HG02885 (cell line): ENCODE data around the gene C1QB.
"Not testable (repeated sequence)": the region's sequence is repeated elsewhere in the genome, so short reads cannot be mapped to it uniquely, and the experiment has no call there.

Source experiments
- ATAC-seq: cut with Tn5 transposase; IDR thresholded peaks from one replicate; pipeline ENCODE4 v1.9.1; 2021; ENCODE audit warnings: mild to moderate bottlenecking; ENCODE audit not compliant: unreplicated experiment, poor library complexity

C1QB gene

DNA sequence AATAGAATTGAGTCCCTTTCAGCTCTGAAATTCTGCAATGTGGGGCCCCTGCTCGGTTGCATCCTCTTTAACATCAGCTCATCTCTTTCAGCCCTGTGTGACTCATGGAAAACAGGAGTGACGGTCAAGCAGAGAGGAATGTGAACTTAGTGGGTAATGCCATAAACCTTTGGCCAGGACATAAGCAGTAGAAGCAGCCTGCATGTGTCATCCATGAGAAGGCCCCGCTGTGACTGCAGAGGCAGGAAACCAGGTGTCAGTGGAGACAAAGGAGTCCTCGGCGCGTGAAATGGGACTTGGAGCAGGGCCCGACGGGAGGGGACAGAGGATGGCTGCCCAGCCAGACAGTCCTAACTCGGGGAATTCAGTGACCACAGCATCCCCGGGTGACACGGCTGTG, 36.5 kb downstream of the C1QB start:
- no peak for ATAC-seq

- ATAC-seq = no peak
These were observed 38.2 kb downstream of the C1QB start for GRCh38 chr1:22691031-22691753.

DNA sequence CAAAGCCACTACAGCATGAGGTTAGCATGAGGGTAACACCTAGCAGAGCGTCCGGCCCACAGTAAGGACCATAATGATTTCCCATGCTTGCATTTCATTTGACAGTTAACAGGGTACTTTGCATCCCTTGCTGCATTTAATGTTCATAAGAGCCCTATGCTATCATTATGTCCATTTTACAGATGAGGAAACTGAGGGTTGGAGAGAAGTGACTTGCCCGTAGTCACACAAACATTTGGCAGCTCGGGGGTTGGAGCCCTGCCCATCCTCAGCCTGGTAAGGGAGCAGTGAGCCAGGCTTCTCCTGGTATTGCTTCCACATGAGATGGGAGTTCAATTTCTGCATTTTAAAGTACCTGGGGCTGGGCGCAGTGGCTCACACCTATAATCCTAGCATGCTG, 41.1 kb downstream of the C1QB start:
- ATAC-seq = no peak

DNA sequence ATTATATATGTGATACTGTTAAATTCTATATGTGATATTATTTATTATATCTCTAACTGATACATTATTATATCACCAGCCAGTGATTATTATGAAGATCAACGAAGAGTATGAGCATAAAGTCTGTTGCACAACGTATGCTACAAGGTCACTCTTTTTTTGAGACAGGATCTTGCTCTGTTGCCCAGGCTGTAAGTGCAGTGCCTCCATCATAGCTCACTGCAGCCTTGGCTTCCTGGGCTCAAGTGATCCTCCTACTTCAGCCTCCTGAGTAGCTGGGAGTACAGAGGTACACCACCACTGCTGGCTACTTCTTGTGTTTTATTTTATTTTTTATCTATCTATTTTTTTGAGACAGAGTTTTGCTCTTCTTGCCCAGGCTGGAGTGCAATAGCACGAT, 43.6 kb downstream of the C1QB start:
- ATAC-seq = no peak

- ATAC-seq = no peak
These were observed 44.9 kb downstream of the C1QB start for GRCh38 chr1:22697980-22698379.

DNA sequence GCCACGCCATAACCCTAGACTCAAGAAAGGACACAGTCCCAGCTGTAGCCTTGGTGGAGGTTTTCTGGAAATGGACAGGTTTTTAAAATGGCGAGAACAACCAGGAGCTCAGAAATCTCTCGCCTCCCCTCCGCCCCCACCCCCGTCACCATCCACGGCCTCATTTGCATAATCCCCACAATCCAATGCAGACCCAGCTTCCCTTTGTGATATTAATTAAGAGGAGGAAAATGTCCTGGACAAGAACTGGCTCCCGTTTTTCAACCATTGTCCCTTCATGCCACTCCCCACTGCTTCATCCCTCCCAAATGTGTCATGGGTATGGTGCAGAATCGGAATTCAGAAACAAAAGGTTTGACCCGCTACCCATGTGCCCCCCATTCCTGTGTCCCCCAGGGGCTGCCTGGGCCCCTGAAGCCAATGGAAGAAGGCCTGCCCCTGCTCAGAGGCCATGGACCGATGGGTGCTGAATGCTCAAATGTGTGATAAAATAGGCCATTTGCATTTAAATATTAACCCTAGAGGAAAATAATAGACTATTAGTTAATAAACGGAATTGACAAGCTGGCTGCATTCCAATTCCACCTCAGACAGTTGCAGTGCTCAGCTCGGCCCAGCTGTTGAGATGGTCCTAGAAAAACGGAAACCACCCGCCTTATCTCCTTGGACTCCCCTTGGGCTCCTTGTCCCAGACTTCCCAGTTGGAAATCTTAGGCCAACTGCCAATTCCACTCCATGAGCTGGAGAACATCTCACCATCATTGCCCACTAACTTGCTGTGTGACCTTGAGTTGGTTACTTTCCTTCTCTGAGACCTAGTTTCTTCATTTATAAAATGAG, 46.9 kb downstream of the C1QB start:
- no peak for ATAC-seq

GRCh38 chr1:22702296-22703085, 49.5 kb downstream of the C1QB start:
- ATAC-seq = no peak

- ATAC-seq = no peak
These were observed 51.5 kb downstream of the C1QB start for GRCh38 chr1:22704440-22705067.

GRCh38 chr1:22705586-22705985, 52.5 kb downstream of the C1QB start:
- ATAC-seq = no peak

DNA sequence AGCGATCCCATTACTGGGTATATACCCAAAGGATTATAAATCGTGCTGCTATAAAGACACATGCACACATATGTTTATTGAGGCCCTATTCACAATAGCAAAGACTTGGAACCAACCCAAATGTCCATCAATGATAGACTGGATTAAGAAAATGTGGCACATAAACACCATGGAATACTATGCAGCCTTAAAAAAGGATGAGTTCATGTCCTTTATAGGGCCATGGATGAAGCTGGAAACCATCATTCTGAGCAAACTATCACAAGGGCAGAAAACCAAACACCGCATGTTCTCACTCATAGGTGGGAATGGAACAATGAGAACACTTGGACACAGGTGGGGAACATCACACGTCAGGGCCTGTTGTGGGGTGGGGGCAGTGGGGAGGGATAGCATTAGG, 53.1 kb downstream of the C1QB start:
- ATAC-seq = not testable (repeated sequence)

DNA sequence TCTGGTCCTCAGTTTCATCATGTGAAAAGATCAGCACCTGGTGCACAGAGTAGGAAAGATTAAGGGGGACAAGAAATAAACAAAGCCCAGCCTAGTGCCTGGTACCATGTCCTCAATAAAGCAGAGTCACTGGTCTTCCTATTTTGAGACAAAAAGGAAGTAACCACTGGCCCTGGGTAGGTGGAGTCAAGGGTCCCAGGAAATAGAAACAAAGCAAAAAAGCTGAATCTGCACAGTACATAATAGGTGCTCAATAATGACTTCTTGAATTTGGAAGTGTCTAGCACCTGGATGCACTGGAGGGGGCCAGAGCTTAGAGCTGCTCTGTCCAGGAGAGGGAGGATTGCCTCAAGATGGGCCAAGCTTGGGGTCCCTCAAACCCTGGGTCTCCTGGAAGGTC, 55.7 kb downstream of the C1QB start:
- ATAC-seq = no peak

GRCh38 chr1:22709227-22709626, 56.2 kb downstream of the C1QB start:
- no peak for ATAC-seq

GRCh38 chr1:22709891-22710700, 57.1 kb downstream of the C1QB start:
- no peak for ATAC-seq

DNA sequence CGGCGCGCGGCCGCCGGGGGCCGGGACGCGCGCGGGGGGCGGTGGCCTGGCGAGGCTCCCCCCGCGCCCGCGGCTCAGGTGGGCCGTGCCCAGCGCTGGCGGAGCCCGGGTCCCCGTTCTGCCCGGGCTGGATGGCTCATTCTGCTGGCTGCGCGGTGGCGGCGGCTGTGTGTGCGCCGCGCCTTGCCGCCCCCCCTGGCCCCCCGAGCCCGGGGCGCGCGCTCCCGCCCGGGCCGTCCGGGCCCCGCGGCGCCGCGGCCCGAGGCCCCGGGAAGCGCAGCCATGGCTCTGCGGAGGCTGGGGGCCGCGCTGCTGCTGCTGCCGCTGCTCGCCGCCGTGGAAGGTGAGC, 57.6 kb downstream of the C1QB start, which contains the start of gene EPHB2:
EPHB2 (plus strand) TSS at position 139 of the 349 bp plus-strand sequence; CDS start at position 283, 144 bp downstream.
- ATAC-seq = no peak

DNA sequence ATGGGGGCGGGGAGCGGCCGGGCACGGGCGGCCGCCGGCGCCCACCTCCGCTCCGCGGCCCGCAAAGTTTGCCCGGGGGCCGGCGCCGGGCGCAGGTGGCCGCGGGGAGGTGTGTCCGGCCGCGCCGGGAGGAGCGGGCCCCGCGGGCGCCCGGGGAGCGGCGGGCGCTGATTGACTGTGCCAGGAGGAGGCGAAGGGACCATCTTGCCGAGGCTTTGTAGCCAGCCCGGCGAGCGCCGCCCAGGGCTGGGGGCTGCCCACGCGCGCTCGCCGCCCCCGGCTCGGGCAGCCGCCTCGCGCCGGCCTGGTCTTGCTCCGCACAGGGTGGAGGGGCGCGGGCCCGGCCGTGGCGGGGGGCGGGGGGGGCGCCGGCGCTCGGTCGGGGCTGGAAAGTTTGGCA, 58.0 kb downstream of the C1QB start:
- ATAC-seq = no peak
